Cardiac fibroblast (primary cell): ENCODE measurements around the gene PLEKHF1.
A peak's percentile ranks its signal among the peaks of the same experiment; 100 is the strongest.
"Not testable (repeated sequence)": the region's sequence is repeated elsewhere in the genome, so short reads cannot be mapped to it uniquely, and the experiment has no call there.

Experiments used
- DNase-seq, 2 donors: peaks; one replicate each; pipeline versions ENCODE4 v3.0.0 to v3.0.0-alpha.2; 2010; ENCODE audit warnings: low read depth in 2 of 2
- H3K4me3 ChIP-seq, 2 donors: replicated peaks in 1 of 2; 1 replicate in 1 of 2; 2 replicates in 1 of 2; pipeline ENCODE4 v1.5.1; 2011; ENCODE audit warnings: low read depth in 2 of 2, low read length in 2 of 2, mild to moderate bottlenecking in 2 of 2, moderate library complexity in 1 of 2
- TF ChIP-seq, protein P1 (sequence below): IDR thresholded peaks from one replicate; pipeline ENCODE4 v1.5.1; 2011; ENCODE audit warnings: low read depth, mild to moderate bottlenecking, low read length, inconsistent platforms

PLEKHF1 gene

DNA sequence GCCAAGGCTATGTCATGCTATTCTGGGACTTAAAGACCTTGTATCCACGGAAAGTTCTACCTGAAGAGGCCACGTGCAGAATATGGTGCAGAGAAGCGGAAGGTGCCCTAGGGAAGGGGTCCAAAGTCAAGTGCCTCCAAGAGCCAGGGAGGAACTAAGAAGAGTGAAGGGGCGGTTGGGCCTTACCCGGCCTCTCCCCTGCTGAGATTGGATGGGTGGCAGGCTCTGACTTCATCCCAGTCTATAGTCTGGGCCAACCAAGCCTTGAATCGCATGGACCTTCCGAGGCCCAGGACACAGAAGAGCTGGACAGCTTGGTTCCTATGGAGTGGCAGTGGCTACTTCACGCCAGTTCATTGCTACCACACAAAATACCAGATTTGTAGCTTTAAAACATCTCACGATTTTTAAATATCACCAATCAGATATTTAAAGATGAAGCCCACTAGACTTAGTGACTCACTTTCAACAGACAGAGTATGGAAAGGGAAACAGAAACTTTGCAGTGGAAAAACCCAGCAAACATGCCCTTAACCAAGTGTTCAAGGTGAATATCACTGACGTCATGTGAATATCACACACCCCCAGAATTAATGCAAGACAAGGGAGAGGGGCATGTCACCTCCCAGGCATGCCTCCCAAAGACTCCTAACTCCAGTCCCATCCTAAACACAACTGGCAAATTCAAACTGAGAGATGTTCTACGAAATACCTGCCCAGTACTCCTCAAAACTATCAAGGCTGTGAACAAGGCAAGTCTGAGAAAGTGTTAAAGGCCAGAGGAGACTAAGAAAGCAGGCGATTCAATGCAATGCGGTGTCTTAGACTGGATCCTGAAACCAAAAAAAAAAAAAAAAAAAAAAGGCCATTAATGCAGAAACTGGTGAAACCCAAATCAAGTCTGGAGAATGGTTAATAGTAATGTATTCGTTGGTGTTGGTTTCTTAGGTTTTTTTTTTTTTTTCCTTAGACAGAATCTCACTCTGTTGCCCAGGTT, 39.6 kb downstream of the PLEKHF1 start:
- no peak overlapping the region for H3K4me3 ChIP-seq
- TF ChIP-seq, protein P1, sequence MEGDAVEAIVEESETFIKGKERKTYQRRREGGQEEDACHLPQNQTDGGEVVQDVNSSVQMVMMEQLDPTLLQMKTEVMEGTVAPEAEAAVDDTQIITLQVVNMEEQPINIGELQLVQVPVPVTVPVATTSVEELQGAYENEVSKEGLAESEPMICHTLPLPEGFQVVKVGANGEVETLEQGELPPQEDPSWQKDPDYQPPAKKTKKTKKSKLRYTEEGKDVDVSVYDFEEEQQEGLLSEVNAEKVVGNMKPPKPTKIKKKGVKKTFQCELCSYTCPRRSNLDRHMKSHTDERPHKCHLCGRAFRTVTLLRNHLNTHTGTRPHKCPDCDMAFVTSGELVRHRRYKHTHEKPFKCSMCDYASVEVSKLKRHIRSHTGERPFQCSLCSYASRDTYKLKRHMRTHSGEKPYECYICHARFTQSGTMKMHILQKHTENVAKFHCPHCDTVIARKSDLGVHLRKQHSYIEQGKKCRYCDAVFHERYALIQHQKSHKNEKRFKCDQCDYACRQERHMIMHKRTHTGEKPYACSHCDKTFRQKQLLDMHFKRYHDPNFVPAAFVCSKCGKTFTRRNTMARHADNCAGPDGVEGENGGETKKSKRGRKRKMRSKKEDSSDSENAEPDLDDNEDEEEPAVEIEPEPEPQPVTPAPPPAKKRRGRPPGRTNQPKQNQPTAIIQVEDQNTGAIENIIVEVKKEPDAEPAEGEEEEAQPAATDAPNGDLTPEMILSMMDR: no peak
- DNase-seq: no peak

DNA sequence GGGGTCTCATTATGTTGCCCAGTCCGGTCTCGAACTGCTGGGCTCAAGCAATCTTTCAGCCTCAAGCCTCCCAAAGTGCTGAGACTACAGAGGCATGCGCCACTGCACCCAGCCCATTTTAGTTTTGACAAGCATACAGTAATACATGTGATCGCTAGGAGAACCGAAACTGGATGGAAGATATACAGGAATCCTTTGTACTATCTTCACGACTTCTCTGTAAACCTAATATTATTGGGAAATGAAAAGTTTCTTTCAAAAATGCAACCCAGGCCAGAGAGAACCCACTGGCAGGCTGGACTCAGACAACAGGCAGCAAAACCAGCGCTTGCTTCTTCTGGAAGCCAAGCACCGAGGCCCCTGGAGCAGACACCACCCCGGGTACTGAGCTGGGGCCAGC, 40.4 kb downstream of the PLEKHF1 start:
- no peak overlapping the region for H3K4me3 ChIP-seq
- DNase-seq: no peak
- TF ChIP-seq, protein P1: no peak

DNA sequence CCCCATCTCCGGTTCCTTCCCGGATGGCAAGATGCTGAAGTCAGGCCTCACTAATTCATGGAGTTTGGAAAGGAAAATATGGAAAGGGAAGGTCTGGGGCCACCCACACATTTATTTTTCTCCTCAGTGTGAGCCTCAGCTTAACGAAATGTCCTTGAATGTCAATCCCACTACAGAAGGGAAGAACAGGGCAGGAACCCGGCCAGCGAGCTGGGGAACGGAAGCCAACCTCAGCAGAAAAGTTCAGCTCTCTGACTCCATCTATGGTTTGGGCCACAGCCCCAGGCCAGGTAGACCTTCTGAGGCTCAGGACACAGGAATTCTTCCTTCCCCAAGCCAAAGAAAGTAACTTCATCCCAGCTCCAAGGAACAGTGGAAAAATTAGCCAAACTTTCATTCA, 41.4 kb downstream of the PLEKHF1 start:
- no peak for DNase-seq
- TF ChIP-seq, protein P1: no peak
- no peak overlapping the region for H3K4me3 ChIP-seq

DNA sequence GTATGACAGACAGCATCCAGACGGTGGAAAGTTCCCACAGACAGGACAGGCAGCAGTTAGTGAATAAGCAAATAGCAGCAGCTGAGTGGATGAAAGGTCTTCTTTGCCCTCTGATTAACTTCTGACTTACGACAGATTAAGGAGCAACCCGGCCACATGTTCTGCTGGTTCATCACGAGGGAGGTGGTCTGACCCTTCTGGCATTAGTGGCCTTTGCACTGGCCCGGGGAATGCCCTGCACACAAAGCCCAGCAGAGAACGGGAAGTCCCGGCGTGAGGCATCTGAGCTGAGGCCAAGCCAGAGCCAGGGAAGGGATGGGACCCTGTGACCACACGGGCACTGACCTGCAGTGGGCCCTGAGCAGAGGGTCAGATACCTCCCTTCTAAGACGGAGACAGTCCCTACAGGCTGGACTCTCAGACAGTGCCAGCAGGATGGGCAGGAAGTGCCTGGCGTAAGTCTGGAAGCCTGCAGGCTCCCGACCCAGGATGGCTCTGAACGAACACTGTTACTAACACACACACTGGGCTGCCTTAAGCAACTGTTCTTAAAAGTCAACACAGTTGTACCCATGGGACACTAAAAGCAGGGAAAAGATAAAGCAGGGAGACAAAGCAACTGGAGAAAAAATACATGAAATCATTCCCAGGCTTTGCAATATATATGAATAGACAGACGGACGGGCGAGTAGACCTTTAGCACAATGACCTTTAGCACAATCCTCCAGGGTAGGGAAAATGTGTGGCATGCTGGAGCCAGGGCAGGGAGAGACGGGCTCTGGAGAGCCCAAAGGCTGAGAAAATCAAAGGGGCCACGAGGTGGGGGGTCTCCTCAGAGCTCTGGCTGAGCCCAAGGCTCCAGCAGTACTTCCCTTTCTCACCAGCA, 43.5 kb downstream of the PLEKHF1 start:
- no peak overlapping the region for H3K4me3 ChIP-seq
- TF ChIP-seq, protein P1: no peak
- DNase-seq: peak; percentile 59 to 62

DNA sequence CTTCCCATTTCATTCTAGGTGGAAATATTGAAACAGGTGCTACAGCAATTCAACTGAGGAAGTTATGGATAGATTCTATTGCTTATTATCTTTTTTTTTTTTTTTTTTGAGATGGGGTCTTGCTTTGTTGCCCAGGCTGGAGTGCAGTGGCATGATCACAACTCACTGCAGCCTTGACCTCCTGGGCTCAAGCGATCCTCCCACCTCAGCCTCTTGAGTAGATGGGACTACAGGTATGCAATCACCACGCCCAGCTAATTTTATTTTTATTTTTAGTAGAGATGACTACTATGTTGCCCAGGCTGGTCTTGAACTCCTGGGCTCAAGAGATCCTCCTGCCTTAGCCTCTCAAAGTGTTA, 44.2 kb downstream of the PLEKHF1 start:
- DNase-seq: not testable (repeated sequence)

DNA sequence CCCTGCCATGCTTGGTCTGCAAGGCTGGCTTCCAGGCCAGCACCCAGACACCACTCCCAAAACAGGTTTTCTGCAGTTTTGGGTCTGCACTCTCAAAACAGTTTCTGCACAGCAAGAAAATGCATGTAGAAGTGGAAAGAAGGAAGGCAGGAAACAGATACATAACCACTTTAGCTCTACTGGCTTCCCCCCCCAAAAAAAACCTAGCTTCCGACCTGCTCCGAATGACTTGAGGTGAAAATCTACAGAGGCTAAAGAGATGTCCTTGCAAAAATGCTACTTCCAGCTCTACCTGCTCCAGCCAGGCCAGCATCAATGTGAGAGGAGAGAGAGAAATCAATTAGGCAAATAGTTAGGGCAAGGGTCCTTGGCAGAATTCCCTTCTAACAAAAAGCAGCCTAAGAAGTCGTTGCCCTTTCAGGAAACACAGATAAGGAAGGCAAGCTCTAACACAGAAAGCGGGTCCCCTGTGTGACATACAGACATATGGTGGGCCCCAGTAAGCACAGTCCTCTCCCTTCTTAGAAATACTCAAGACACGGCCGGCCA, 46.4 kb downstream of the PLEKHF1 start:
- DNase-seq: no peak
- no peak overlapping the region for H3K4me3 ChIP-seq
- TF ChIP-seq, protein P1: no peak

More for the DNA sequence above, 44.2 kb downstream of the PLEKHF1 start:
- H3K4me3 ChIP-seq: not testable (repeated sequence)
